ENCODE data around the gene KRTAP3-2.

- TF ChIP-seq POLR2AphosphoS5 (IDR thresholded peaks at IDR 0.05) (no peak), EP300 (conservative IDR thresholded peaks at IDR 0.05; ENCODE audit: poor library complexity, severe bottlenecking) (no peak), CTCF (IDR thresholded peaks at IDR 0.05; ENCODE audit: poor library complexity, severe bottlenecking) (no peak)
Observed at GRCh38 chr17:41009301-41009760, 9.6 kb upstream of the KRTAP3-2 start.
